ENCODE measurements around the gene SWI5.

GRCh38 chr9:128249558-128249907 lies 26.5 kb upstream of the SWI5 start:
- TF ChIP-seq, protein P1, sequence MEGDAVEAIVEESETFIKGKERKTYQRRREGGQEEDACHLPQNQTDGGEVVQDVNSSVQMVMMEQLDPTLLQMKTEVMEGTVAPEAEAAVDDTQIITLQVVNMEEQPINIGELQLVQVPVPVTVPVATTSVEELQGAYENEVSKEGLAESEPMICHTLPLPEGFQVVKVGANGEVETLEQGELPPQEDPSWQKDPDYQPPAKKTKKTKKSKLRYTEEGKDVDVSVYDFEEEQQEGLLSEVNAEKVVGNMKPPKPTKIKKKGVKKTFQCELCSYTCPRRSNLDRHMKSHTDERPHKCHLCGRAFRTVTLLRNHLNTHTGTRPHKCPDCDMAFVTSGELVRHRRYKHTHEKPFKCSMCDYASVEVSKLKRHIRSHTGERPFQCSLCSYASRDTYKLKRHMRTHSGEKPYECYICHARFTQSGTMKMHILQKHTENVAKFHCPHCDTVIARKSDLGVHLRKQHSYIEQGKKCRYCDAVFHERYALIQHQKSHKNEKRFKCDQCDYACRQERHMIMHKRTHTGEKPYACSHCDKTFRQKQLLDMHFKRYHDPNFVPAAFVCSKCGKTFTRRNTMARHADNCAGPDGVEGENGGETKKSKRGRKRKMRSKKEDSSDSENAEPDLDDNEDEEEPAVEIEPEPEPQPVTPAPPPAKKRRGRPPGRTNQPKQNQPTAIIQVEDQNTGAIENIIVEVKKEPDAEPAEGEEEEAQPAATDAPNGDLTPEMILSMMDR (conservative IDR thresholded peaks at IDR 0.05; ENCODE audit: low read length), result no peak
- TF ChIP-seq EZH2phosphoT487 (IDR thresholded peaks at IDR 0.05; ENCODE audit: borderline replicate concordance, low read depth, low read length), result no peak
